Osteoblast (primary cell): ENCODE data around the gene ALKBH5. TPM values are rescaled to one million over a fixed set of nuclear protein-coding genes. Genes with fewer than 3 reads are reported as not detected.

Experiments used
- DNase-seq: peaks from one replicate; pipeline ENCODE4 v3.0.0; 2011; ENCODE audit warnings: low spot score, mixed read lengths; ENCODE audit not compliant: insufficient read length; ENCODE audit errors: missing footprints
- H2AFZ ChIP-seq: 2 replicates; pipeline ENCODE4 v1.6.0; 2011; ENCODE audit warnings: mild to moderate bottlenecking, low read length
- H3K27ac ChIP-seq: 2 replicates; pipeline ENCODE4 v1.5.1; 2011; ENCODE audit warnings: mild to moderate bottlenecking, low read depth, low read length, moderate library complexity
- H3K27me3 ChIP-seq: 2 replicates; pipeline ENCODE4 v1.6.0; 2012; ENCODE audit warnings: mild to moderate bottlenecking, control low read depth, inconsistent platforms, low read length, moderate library complexity; ENCODE audit not compliant: insufficient read depth
- H3K36me3 ChIP-seq: 2 replicates; pipeline ENCODE4 v1.5.1; 2011; ENCODE audit warnings: mild to moderate bottlenecking, low read length, control low read depth, moderate library complexity; ENCODE audit not compliant: insufficient read depth
- H3K4me1 ChIP-seq: 2 replicates; pipeline ENCODE4 v1.5.1; 2011; ENCODE audit warnings: mild to moderate bottlenecking, low read length, control low read depth, moderate library complexity; ENCODE audit not compliant: insufficient read depth
- H3K4me2 ChIP-seq: 2 replicates; pipeline ENCODE4 v1.6.0; 2011; ENCODE audit warnings: mild to moderate bottlenecking, low read length; ENCODE audit not compliant: insufficient read depth
- H3K4me3 ChIP-seq: fragments of 200-600 bp; sonication (generic); 3 replicates; pipeline ENCODE4 v1.5.1; 2012; ENCODE audit warnings: mild to moderate bottlenecking, low read length, inconsistent platforms; ENCODE audit not compliant: insufficient read depth
- H3K79me2 ChIP-seq: 2 replicates; pipeline ENCODE4 v1.6.0; 2012; ENCODE audit warnings: mild to moderate bottlenecking, low read length, control low read depth, inconsistent platforms; ENCODE audit not compliant: insufficient read depth
- H3K9me3 ChIP-seq: 2 replicates; pipeline ENCODE4 v1.5.1; 2011; ENCODE audit warnings: low read depth, low read length, control low read depth
- H4K20me1 ChIP-seq: 2 replicates; pipeline ENCODE4 v1.6.0; 2012; ENCODE audit warnings: mild to moderate bottlenecking, low read length, control low read depth; ENCODE audit not compliant: insufficient read depth
- CTCF ChIP-seq: IDR thresholded peaks from 2 replicates; pipeline ENCODE4 v1.5.1; 2011; ENCODE audit warnings: mild to moderate bottlenecking, low read depth, low read length, moderate library complexity; ENCODE audit errors: extremely low read depth
- total RNA-seq: library from RNA; depleted of rRNA; stranded (reverse); fragments of >200 nt; gene quantifications from 2 replicates; pipeline ENCODE4 v1.2.3, GENCODE V29; 2012

The ALKBH5 gene
- total RNA-seq, 1 donor: 125 TPM

GRCh38 chr17:18241229-18241871 lies 57.7 kb downstream of the ALKBH5 start:
- H3K27ac ChIP-seq: no peak overlapping the region
- H3K36me3 ChIP-seq: peaks cover 64% of the 10 kb centered on the region
- TF ChIP-seq CTCF: no peak
- no peaks in the 10 kb centered on the region for H3K27me3 ChIP-seq
- H2AFZ ChIP-seq: no peak overlapping the region
- H3K9me3 ChIP-seq: no peaks in the 10 kb centered on the region
- no peaks in the 10 kb centered on the region for H3K4me1 ChIP-seq
- H3K79me2 ChIP-seq: no peaks in the 10 kb centered on the region
- H3K4me2 ChIP-seq: no peak overlapping the region
- H4K20me1 ChIP-seq: peaks cover 9% of the 10 kb centered on the region
- no peak for DNase-seq
- H3K4me3 ChIP-seq: no peak overlapping the region

DNA sequence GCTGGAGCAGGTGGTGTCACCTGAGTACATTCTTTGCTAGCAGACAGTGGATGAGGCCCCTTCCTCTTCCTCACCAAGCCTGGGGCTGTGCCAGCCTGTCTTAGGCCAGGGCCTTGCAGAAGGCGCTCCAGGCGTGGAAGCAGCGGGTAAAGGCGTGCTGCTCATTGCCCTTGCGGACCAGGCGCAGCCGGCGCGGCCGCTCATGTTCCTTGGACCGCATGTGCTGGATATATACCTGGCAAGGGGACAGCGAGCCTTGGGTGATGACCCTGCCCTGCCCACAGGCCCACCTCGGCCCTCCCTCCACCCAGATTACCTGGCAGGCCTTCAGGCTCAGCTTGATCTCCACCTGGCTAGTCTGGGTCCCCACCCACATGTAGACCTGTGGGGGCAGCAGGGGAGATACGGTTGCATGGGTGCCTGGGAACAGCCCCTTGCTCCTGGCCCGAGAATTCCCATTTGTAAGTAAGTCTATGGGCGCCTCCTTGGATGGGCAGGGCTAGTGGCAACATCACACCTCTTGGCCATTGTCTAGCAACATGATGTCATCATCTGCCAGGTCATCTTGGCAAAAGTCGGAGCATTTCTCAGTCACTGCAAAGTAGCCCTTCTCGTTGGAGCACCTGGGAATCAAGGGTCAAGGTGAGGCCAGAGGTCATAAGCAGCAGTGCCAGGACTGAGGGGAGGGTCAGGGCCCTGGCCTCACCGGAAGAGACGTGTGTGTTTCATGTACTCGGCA lies 61.6 kb downstream of the ALKBH5 start:
- H3K9me3 ChIP-seq: no peaks in the 10 kb centered on the region
- no peak overlapping the region for H2AFZ ChIP-seq
- H4K20me1 ChIP-seq: peaks cover 27% of the 10 kb centered on the region

DNA sequence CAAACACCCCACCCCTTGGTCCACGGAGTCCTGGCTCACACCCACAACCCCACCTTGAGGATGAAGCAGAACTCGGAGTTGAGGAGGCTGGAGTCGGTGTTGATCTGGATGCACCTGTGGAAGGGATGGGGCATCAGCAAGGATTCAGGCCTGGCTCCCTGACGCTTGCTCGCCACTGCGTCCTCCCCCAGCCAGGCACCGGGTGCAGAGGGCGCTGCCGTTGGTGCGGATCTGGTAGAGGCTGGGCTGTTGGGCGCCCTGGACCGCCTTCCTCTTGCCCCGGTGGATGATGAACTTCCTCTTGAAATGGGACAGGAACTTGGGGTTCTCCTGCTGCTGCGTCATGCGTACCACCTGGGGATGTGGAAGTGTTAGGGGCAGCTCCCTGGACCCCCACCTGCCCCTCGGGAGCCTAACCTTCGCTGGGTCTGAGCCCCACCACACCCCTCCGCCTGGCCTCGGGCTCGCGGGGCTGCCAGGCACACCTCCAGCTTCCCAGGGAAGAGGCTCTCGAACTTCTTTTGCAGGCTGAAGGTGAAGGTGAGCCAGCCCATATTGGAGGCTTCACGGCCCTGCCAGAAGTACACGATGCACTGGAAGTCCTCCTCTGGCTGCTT lies 62.6 kb downstream of the ALKBH5 start:
- H3K36me3 ChIP-seq: peaks cover 78% of the 10 kb centered on the region
- H3K9me3 ChIP-seq: no peaks in the 10 kb centered on the region
- H3K27me3 ChIP-seq: no peaks in the 10 kb centered on the region
- no peak for DNase-seq
- H3K27ac ChIP-seq: no peak overlapping the region
- TF ChIP-seq CTCF: no peak
- no peaks in the 10 kb centered on the region for H3K4me1 ChIP-seq
- no peak overlapping the region for H3K4me3 ChIP-seq
- no peak overlapping the region for H3K4me2 ChIP-seq
- no peak overlapping the region for H2AFZ ChIP-seq
- H4K20me1 ChIP-seq: peaks cover 31% of the 10 kb centered on the region
- H3K79me2 ChIP-seq: no peaks in the 10 kb centered on the region

More for the DNA sequence above, 61.6 kb downstream of the ALKBH5 start:
- Histone ChIP-seq H3K27ac (no peak overlapping the region), H3K79me2 (no peaks in the 10 kb centered on the region), H3K4me3 (no peak overlapping the region), H3K36me3 (peaks cover 74% of the 10 kb centered on the region), H3K4me2 (no peak overlapping the region), H3K4me1 (no peaks in the 10 kb centered on the region), H3K27me3 (no peaks in the 10 kb centered on the region)
- DNase-seq: no peak
- TF ChIP-seq CTCF: no peak

DNA sequence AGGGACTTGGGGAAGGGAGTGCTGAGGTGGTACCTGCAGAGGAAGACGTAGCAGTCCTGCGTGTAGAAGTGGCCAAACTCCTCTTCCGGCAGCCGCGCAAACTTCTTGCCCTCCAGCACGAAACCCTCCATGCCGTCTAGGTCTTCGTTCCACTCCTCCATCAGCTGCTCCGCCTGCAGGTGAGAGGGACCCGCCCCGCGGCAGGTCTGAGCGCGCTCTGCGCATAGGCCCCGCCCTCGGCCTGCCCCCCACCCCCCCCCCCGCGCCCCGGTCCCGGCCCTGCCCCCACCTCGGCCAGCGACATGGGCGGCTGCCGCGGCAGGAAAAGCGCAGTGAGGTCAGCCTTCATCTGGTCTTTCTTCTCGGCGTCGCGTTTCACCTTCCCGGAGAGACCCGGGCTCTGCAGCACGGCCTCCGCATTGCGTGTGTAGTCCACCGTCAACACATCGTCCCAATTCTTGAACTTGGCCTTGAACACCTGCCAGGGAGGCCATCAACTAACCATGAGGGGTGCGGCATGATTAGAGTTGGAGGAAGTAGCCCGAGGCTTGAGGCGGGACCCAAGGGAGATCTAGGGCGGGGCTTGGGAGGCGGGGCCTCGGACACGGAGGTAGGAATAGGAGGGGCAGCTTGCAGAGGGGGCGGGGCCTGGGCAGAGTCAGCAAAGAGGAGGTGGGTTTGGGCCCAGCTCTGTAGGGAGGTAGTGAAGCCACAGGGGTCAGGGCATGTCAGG lies 63.4 kb downstream of the ALKBH5 start:
- Histone ChIP-seq H2AFZ (no peak overlapping the region), H3K4me1 (no peaks in the 10 kb centered on the region), H3K27me3 (no peaks in the 10 kb centered on the region), H3K79me2 (no peaks in the 10 kb centered on the region), H3K4me3 (no peak overlapping the region), H4K20me1 (peaks cover 31% of the 10 kb centered on the region), H3K27ac (no peak overlapping the region), H3K4me2 (no peak overlapping the region), H3K9me3 (no peaks in the 10 kb centered on the region), H3K36me3 (peaks cover 81% of the 10 kb centered on the region)
- no peak for TF ChIP-seq CTCF
- DNase-seq: peak; percentile 92
